SK-N-SH (cell line): ENCODE data around the gene MAD1L1. TPM values are rescaled to one million over a fixed set of nuclear protein-coding genes. Genes with fewer than 3 reads are reported as not detected.

Experiments
- CTCF ChIA-PET: fragments of 300-600, 350-600 bp; formaldehyde crosslinking; extraction: SDS; loops from one replicate; lab custom pipeline; 2021; lab: Yijun Ruan, JAX
- POLR2A ChIA-PET: fragments of 350-600 bp; sonication (Branson Sonifier 250); formaldehyde crosslinking; extraction: SDS; loops from one replicate; lab custom pipeline; 2020; ENCODE audit warnings: antibody characterized with exemption, inconsistent platforms; lab: Yijun Ruan, JAX
- DNase-seq: peaks from one replicate; pipeline ENCODE4 v3.0.0; 2012
- H2AFZ ChIP-seq: fragments of 200-600 bp; sonication (generic); 2 replicates; pipeline ENCODE4 v1.8.1; 2016; ENCODE audit warnings: antibody characterized with exemption, mild to moderate bottlenecking, low read depth
- H3F3A ChIP-seq: fragments of 200-600 bp; sonication (generic); replicated peaks from 2 replicates; pipeline ENCODE3; 2016; ENCODE audit warnings: antibody characterized with exemption, mild to moderate bottlenecking; ENCODE audit not compliant: insufficient read depth
- H3K27ac ChIP-seq, 2 experiments: fragments of 200-500 bp in 1 of 2; fragments of 200-600 bp in 1 of 2; sonication (Bioruptor generic) in 1 of 2; sonication (generic), shearing (Covaris generic) in 1 of 2; 2 replicates each; pipeline versions ENCODE4 v1.5.1 to v1.6.1; 2014 to 2016; ENCODE audit warnings: low read depth in 2 of 2, inconsistent platforms in 1 of 2, low read length in 1 of 2, mild to moderate bottlenecking in 1 of 2, mixed read lengths in 1 of 2
- H3K27me3 ChIP-seq: fragments of 200-600 bp; sonication (generic), shearing (Covaris generic); 2 replicates; pipeline ENCODE4 v1.6.1; 2016; ENCODE audit warnings: mixed run types; ENCODE audit not compliant: insufficient read depth
- H3K36me3 ChIP-seq, 2 experiments: fragments of 200-500 bp in 1 of 2; fragments of 200-600 bp in 1 of 2; sonication (Bioruptor generic) in 1 of 2; sonication (generic) in 1 of 2; replicated peaks in 1 of 2; 2 replicates each; pipeline versions ENCODE3 to v1.5.1; 2014 to 2016; ENCODE audit warnings: low read length in 1 of 2, mild to moderate bottlenecking in 1 of 2; ENCODE audit not compliant: insufficient read depth in 2 of 2, control insufficient read depth in 1 of 2
- H3K4me1 ChIP-seq, 2 experiments: fragments of 200-500 bp in 1 of 2; fragments of 200-600 bp in 1 of 2; sonication (Bioruptor generic) in 1 of 2; sonication (generic), shearing (Covaris generic) in 1 of 2; 2 replicates each; pipeline versions ENCODE4 v1.5.1 to v1.6.1; 2014 to 2016; ENCODE audit warnings: low read depth in 1 of 2, low read length in 1 of 2, mixed run types in 1 of 2; ENCODE audit not compliant: insufficient read depth in 2 of 2, control insufficient read depth in 1 of 2
- H3K4me2 ChIP-seq: fragments of 200-600 bp; sonication (generic), shearing (Covaris generic); 2 replicates; pipeline ENCODE4 v1.6.1; 2017; ENCODE audit warnings: mixed run types
- H3K4me3 ChIP-seq, 2 experiments: fragments of 200-500 bp in 1 of 2; fragments of 200-600 bp in 1 of 2; sonication (Bioruptor generic) in 1 of 2; sonication (generic), shearing (Covaris generic) in 1 of 2; 2 replicates each; pipeline versions ENCODE4 v1.5.1 to v1.8.1; 2014 to 2016; ENCODE audit warnings: low read depth in 2 of 2, inconsistent platforms in 1 of 2, low read length in 1 of 2, mild to moderate bottlenecking in 1 of 2, mixed read lengths in 1 of 2, moderate library complexity in 1 of 2
- H3K79me2 ChIP-seq: fragments of 200-600 bp; sonication (generic); 2 replicates; pipeline ENCODE4 v1.8.1; 2017; ENCODE audit warnings: mild to moderate bottlenecking; ENCODE audit not compliant: insufficient read depth
- H3K9ac ChIP-seq: fragments of 200-600 bp; sonication (generic); 2 replicates; pipeline ENCODE4 v1.6.1; 2017; ENCODE audit warnings: mixed run types
- H3K9me2 ChIP-seq: fragments of 200-600 bp; sonication (generic); 2 replicates; pipeline ENCODE4 v1.6.1; 2017; ENCODE audit warnings: mixed run types
- H3K9me3 ChIP-seq: fragments of 200-600 bp; sonication (generic); 2 replicates; pipeline ENCODE4 v1.6.1; 2017; ENCODE audit warnings: mixed run types, mild to moderate bottlenecking, moderate library complexity
- H4K20me1 ChIP-seq: fragments of 200-600 bp; sonication (generic); 2 replicates; pipeline ENCODE4 v1.6.1; 2017; ENCODE audit warnings: mild to moderate bottlenecking, mixed run types; ENCODE audit not compliant: insufficient read depth
- ELF1 ChIP-seq: IDR thresholded peaks from 2 replicates; pipeline ENCODE4 v1.4.0; 2012
- EP300 ChIP-seq, 2 experiments: IDR thresholded peaks; 2 replicates each; pipeline versions ENCODE4 v1.4.0 to v1.6.1; 2012; ENCODE audit warnings: borderline replicate concordance in 1 of 2, low read depth in 1 of 2, low read length in 1 of 2
- GABPA ChIP-seq: IDR thresholded peaks from 2 replicates; pipeline ENCODE4 v1.4.0; 2012; ENCODE audit warnings: low read depth, mild to moderate bottlenecking
- GATA2 ChIP-seq: sonication (generic); formaldehyde crosslinking; IDR thresholded peaks from 2 replicates; pipeline ENCODE4 v1.5.0; 2020; ENCODE audit warnings: mild to moderate bottlenecking, missing genetic modification reagents
- JUND ChIP-seq: IDR thresholded peaks from 2 replicates; pipeline ENCODE4 v1.4.0; 2012
- MXI1 ChIP-seq: IDR thresholded peaks from 2 replicates; pipeline ENCODE4 v1.6.1; 2012; ENCODE audit warnings: mild to moderate bottlenecking, low read depth, low read length, improper control_type of control experiment
- NRF1 ChIP-seq: IDR thresholded peaks from 2 replicates; pipeline ENCODE4 v1.6.1; 2012; ENCODE audit warnings: low read depth, mild to moderate bottlenecking, low read length
- POLR2AphosphoS5 ChIP-seq: IDR thresholded peaks from 2 replicates; pipeline ENCODE4 v1.6.1; 2012; ENCODE audit warnings: low read depth, low read length
- RAD21 ChIP-seq: IDR thresholded peaks from 2 replicates; pipeline ENCODE4 v1.6.1; 2012; ENCODE audit warnings: mild to moderate bottlenecking, low read length
- RXRA ChIP-seq: IDR thresholded peaks from 2 replicates; pipeline ENCODE4 v1.4.0; 2012; ENCODE audit warnings: low read depth, mild to moderate bottlenecking, borderline replicate concordance
- YY1 ChIP-seq: IDR thresholded peaks from 2 replicates; pipeline ENCODE4 v1.4.0; 2012; ENCODE audit warnings: low read depth, mild to moderate bottlenecking
- WGBS: methylation state at CpG from one replicate; pipeline ENCODE4 v1.1.6; 2017; ENCODE audit warnings: low lambda C conversion rate; 5-methylcytosine and 5-hydroxymethylcytosine counted together
- polyA plus RNA-seq, 3 experiments: library from polyadenylated mRNA; depleted of rRNA; stranded (reverse); fragments of >200 nt; gene quantifications; 2 replicates each; pipeline ENCODE4 v1.2.3, GENCODE V29; 2012
- TF ChIP-seq, protein P1 (sequence below): fragments of 150-350 bp; IDR thresholded peaks from 2 replicates; pipeline ENCODE4 v1.6.1; 2016; ENCODE audit warnings: mild to moderate bottlenecking, low read depth, low read length
- TF ChIP-seq, protein P2 (sequence below): IDR thresholded peaks from 2 replicates; pipeline ENCODE4 v1.4.0; 2012; ENCODE audit warnings: low read depth
- TF ChIP-seq, protein P3 (sequence below): fragments of 150-350 bp; IDR thresholded peaks from 2 replicates; pipeline ENCODE4 v1.6.1; 2017; ENCODE audit warnings: antibody characterized with exemption, low read length, low read depth, borderline replicate concordance
- TF ChIP-seq, protein P4 (sequence below): IDR thresholded peaks from 2 replicates; pipeline ENCODE4 v1.4.0; 2012; ENCODE audit warnings: low read depth, borderline replicate concordance

Gene MAD1L1
- polyA plus RNA-seq, 1 of the 3 experiments (the other 2 are of a cell fraction): 46.2 TPM

DNA sequence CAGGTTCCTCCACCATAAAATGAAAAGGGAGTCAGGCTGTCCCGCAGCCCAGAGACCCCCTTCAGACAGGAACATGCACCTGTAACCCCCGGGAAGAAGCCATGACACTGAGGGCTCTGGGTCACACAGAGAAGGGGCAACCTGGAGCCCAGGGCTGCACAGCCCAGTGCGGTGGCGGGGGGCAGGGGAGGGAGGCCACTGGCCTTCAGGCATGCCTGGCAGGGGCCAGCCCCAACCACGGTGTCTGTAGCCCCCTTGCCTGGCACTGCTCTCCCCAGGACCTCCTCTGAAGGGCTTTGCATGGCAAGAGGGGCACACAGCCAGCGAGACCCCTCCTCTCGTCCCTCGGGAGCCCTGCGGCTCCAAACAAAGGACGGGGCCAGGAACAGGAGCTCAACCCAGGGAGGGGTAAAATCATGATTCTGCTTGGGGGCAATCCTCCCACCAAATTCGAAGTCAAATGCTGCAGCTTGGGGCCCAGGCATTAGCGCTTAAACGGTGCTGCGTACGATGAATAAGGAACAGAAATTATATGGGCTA, 235.1 kb downstream of the MAD1L1 start:
- no peaks in the 10 kb centered on the region for H3K79me2 ChIP-seq
- no peaks in the 10 kb centered on the region for H3K36me3 ChIP-seq
- H3K27ac ChIP-seq: no peak overlapping the region; a peak in 1 of 4 replicates
- H3K9me3 ChIP-seq: no peaks in the 10 kb centered on the region
- POLR2A ChIA-PET: no interaction called here
- no peaks in the 10 kb centered on the region for H3F3A ChIP-seq
- CTCF ChIA-PET: interaction anchor here (1.0 to 1.1 kb wide), 2 partner anchors 11 to 15 kb away, joined by 4 read pairs; no protein-coding TSS in a partner anchor
- DNase-seq: no peak
- H3K4me3 ChIP-seq: no peak overlapping the region
- H3K9me2 ChIP-seq: no peaks in the 10 kb centered on the region
- no peaks in the 10 kb centered on the region for H3K27me3 ChIP-seq
- WGBS: 88% methylated on average over 14 of the region's 15 CpGs
- no peak for TF ChIP-seq JUND
- TF ChIP-seq YY1: no peak
- TF ChIP-seq, protein P1, sequence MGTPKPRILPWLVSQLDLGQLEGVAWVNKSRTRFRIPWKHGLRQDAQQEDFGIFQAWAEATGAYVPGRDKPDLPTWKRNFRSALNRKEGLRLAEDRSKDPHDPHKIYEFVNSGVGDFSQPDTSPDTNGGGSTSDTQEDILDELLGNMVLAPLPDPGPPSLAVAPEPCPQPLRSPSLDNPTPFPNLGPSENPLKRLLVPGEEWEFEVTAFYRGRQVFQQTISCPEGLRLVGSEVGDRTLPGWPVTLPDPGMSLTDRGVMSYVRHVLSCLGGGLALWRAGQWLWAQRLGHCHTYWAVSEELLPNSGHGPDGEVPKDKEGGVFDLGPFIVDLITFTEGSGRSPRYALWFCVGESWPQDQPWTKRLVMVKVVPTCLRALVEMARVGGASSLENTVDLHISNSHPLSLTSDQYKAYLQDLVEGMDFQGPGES: no peak
- TF ChIP-seq RAD21: no peak
- no peak for TF ChIP-seq ELF1
- TF ChIP-seq RXRA: no peak
- TF ChIP-seq, protein P2, sequence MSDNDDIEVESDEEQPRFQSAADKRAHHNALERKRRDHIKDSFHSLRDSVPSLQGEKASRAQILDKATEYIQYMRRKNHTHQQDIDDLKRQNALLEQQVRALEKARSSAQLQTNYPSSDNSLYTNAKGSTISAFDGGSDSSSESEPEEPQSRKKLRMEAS: no peak
- TF ChIP-seq GABPA: no peak
- TF ChIP-seq POLR2AphosphoS5: no peak
- no peak for TF ChIP-seq EP300 (IDR thresholded peaks at IDR 0.05; ENCODE audit: borderline replicate concordance in 1 of 2, low read depth in 1 of 2, low read length in 1 of 2)
- no peak for TF ChIP-seq MXI1
- no peak for TF ChIP-seq NRF1
- TF ChIP-seq, protein P3, sequence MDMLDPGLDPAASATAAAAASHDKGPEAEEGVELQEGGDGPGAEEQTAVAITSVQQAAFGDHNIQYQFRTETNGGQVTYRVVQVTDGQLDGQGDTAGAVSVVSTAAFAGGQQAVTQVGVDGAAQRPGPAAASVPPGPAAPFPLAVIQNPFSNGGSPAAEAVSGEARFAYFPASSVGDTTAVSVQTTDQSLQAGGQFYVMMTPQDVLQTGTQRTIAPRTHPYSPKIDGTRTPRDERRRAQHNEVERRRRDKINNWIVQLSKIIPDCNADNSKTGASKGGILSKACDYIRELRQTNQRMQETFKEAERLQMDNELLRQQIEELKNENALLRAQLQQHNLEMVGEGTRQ: no peak
- no peak for TF ChIP-seq GATA2 (CRISPR knock-in tag)
- TF ChIP-seq, protein P4, sequence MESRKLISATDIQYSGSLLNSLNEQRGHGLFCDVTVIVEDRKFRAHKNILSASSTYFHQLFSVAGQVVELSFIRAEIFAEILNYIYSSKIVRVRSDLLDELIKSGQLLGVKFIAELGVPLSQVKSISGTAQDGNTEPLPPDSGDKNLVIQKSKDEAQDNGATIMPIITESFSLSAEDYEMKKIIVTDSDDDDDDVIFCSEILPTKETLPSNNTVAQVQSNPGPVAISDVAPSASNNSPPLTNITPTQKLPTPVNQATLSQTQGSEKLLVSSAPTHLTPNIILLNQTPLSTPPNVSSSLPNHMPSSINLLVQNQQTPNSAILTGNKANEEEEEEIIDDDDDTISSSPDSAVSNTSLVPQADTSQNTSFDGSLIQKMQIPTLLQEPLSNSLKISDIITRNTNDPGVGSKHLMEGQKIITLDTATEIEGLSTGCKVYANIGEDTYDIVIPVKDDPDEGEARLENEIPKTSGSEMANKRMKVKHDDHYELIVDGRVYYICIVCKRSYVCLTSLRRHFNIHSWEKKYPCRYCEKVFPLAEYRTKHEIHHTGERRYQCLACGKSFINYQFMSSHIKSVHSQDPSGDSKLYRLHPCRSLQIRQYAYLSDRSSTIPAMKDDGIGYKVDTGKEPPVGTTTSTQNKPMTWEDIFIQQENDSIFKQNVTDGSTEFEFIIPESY: no peak
- H3K9ac ChIP-seq: no peak overlapping the region
- H3K4me2 ChIP-seq: no peak overlapping the region
- peaks cover 0 to 46% of the 10 kb centered on the region in 2 experiments; a peak in 1 of 4 replicates for H3K4me1 ChIP-seq
- H2AFZ ChIP-seq: no peak overlapping the region
- H4K20me1 ChIP-seq: no peaks in the 10 kb centered on the region
